ENCODE data around the gene TBC1D22A. TPM values are rescaled to one million over a fixed set of nuclear protein-coding genes. Genes with fewer than 3 reads are reported as not detected.

TBC1D22A gene
- total RNA-seq, 4 donors from 2014 or later, result 9.2 to 45.3 (median 22.8) TPM

GRCh38 chr22:46916886-46917770 lies 154.7 kb downstream of the TBC1D22A start:
- Histone ChIP-seq H3K36me3 (no peaks in the 10 kb centered on the region), H3K4me1 (no peaks in the 10 kb centered on the region), H3K27me3 (no peaks in the 10 kb centered on the region), H3K9me3 (peaks cover 0 to 3% of the 10 kb centered on the region in 2 donors), H3K27ac (no peak overlapping the region), H3K4me3 (no peak overlapping the region)
- intact Hi-C loops (cut with DNase I; ENCODE audit: low total_unique reads), result no loop called here
- DNase-seq, result no peak
- TF ChIP-seq POLR2A (IDR thresholded peaks at IDR 0.05) (no peak), CTCF (IDR thresholded peaks at IDR 0.05) (no peak)

GRCh38 chr22:46917771-46918101 lies 155.3 kb downstream of the TBC1D22A start:
- H3K4me1 ChIP-seq, result no peaks in the 10 kb centered on the region
- no peak for DNase-seq
- no peak overlapping the region for H3K27ac ChIP-seq
- TF ChIP-seq CTCF (IDR thresholded peaks at IDR 0.05) (no peak), POLR2A (IDR thresholded peaks at IDR 0.05) (no peak)
- intact Hi-C loops (cut with DNase I; ENCODE audit: low total_unique reads), result no loop called here
- H3K4me3 ChIP-seq, result no peak overlapping the region
- H3K9me3 ChIP-seq, result peaks cover 0 to 3% of the 10 kb centered on the region in 2 donors
- H3K36me3 ChIP-seq, result no peaks in the 10 kb centered on the region
- no peaks in the 10 kb centered on the region for H3K27me3 ChIP-seq

DNA sequence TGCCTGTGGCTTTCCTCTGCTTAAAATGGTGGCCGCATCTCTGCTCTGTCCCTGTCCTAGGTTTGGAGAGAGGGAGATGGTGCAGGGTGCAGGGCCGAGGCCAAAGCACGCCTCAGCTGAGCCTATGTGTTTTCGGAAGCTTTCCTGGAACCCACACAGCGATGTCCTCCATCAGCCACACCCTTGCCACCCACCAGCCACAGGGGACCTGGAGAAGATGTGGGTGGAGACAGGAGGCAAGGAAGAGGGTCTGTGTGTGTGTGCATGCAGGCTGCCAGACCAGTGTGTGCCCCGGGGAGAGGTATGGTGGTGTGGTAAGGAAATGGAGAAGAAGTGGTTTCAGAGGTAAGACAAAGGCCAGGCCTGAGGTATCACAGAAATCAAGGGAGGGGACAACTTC lies 155.7 kb downstream of the TBC1D22A start:
- DNase-seq, result no peak
- H3K36me3 ChIP-seq, result no peaks in the 10 kb centered on the region
- intact Hi-C loops (cut with DNase I; ENCODE audit: low total_unique reads), result no loop called here

DNA sequence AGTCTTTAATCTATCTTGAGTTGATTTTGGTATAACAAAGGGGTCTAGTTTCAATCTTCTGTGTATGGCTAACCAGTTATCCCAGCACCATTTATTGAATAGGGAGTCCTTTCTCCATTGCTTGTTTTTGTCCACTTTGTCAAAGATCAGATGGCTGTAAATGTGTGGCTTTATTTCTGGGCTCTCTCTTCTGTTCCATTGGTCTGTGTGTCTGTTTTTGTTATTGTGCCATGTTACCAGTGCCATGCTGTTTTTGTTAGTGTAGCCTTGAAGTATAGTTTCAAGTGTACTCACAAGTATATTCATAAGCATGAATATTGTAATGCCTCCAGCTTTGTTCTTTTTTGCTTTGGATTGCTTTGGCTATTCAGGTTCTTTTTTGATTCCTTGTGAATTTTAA lies 159.6 kb downstream of the TBC1D22A start:
- TF ChIP-seq POLR2A (IDR thresholded peaks at IDR 0.05) (no peak), CTCF (IDR thresholded peaks at IDR 0.05) (no peak)
- H3K4me1 ChIP-seq, result no peaks in the 10 kb centered on the region
- H3K4me3 ChIP-seq, result no peak overlapping the region
- H3K27ac ChIP-seq, result no peak overlapping the region
- intact Hi-C loops (cut with DNase I; ENCODE audit: low total_unique reads), result no loop called here
- DNase-seq, result no peak
- H3K36me3 ChIP-seq, result no peaks in the 10 kb centered on the region
- H3K9me3 ChIP-seq, result peaks cover 0 to 3% of the 10 kb centered on the region in 2 donors
- H3K27me3 ChIP-seq, result no peaks in the 10 kb centered on the region

More for the DNA sequence above, 155.7 kb downstream of the TBC1D22A start:
- TF ChIP-seq POLR2A (IDR thresholded peaks at IDR 0.05) (no peak), CTCF (IDR thresholded peaks at IDR 0.05) (no peak)
- Histone ChIP-seq H3K4me3 (no peak overlapping the region), H3K27ac (no peak overlapping the region), H3K9me3 (peaks cover 0 to 3% of the 10 kb centered on the region in 2 donors), H3K4me1 (no peaks in the 10 kb centered on the region), H3K27me3 (no peaks in the 10 kb centered on the region)

GRCh38 chr22:46923394-46923793 lies 160.9 kb downstream of the TBC1D22A start:
- intact Hi-C loops (cut with DNase I; ENCODE audit: low total_unique reads), result no loop called here
- no peak for DNase-seq
- Histone ChIP-seq H3K4me1 (no peaks in the 10 kb centered on the region), H3K36me3 (no peaks in the 10 kb centered on the region), H3K4me3 (no peak overlapping the region), H3K27ac (no peak overlapping the region), H3K27me3 (no peaks in the 10 kb centered on the region), H3K9me3 (peaks cover 0 to 3% of the 10 kb centered on the region in 2 donors)
- TF ChIP-seq POLR2A (IDR thresholded peaks at IDR 0.05) (no peak), CTCF (IDR thresholded peaks at IDR 0.05) (no peak)
